Colonic mucosa (tissue), 4 donors: ENCODE measurements around the gene OR5M3. TPM values are rescaled to one million over a fixed set of nuclear protein-coding genes. Genes with fewer than 3 reads are reported as not detected.
A peak's percentile ranks its signal among the peaks of the same experiment; 100 is the strongest.

Experiments
- DNase-seq: peaks from one replicate; pipeline ENCODE4 v3.0.0-alpha.2; 2020
- H3K27ac ChIP-seq: fragments of 200-600 bp; one replicate; pipeline ENCODE4 v1.8.0; 2021
- H3K27me3 ChIP-seq: fragments of 200-600 bp; one replicate; pipeline ENCODE4 v1.8.0; 2021
- H3K36me3 ChIP-seq: fragments of 200-600 bp; one replicate; pipeline ENCODE4 v1.8.0; 2021
- H3K4me1 ChIP-seq: fragments of 200-600 bp; one replicate; pipeline ENCODE4 v1.8.0; 2021; ENCODE audit warnings: mild to moderate bottlenecking
- H3K4me3 ChIP-seq: fragments of 200-600 bp; one replicate; pipeline ENCODE4 v1.8.0; 2021
- H3K9ac ChIP-seq, 2 donors: one replicate each; pipeline ENCODE4 v1.7.0; 2013; ENCODE audit warnings: control low read depth in 2 of 2, low read depth in 2 of 2, low read length in 2 of 2
- H3K9me3 ChIP-seq: fragments of 200-600 bp; one replicate; pipeline ENCODE4 v1.8.0; 2021
- intact Hi-C: fragments of 100-400 bp; cut with DNase I; formaldehyde crosslinking; loops from one replicate; pipeline ENCODE4 v1.14.1; 2022
- total RNA-seq, 2 donors: library from RNA; stranded (reverse); fragmentation: NEBNext Ultra II Directional in 1 of 2; extraction: Animal tissue kit (Norgen Biotek cat#: 25700) in 1 of 2; gene quantifications; one replicate each; pipeline ENCODE4 v1.2.1, GENCODE V29; 2021
- TF ChIP-seq, protein P1 (sequence below): fragments of 200-600 bp; IDR thresholded peaks from one replicate; pipeline ENCODE4 v1.8.0; 2022; ENCODE audit warnings: antibody characterized with exemption, mild to moderate bottlenecking
- donor health status: healthy.
- donor health status: DM: no; HTN: no; CAD: no.
- donor health status: DM: no; HTN: no; CAD: no.

The OR5M3 gene
- total RNA-seq = not detected

DNA sequence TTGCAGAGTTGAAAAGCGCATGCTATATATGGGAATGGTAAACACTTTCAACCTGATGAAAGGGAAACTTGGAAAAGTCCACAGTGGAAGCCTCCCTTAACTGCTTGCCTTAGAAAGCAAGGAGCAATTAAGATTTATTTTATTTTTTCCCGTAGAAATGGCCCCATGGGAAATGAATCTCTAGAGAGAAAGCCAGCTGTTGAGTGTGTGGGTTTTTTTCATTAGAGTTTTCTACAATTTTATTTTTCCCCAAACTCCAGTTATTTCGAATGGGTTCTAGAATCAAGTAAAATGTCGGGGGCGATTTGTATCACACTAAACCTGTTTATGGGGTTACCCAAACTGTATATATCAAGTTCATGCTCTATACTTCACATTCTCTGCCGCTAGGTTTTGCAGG lies at the start of gene OR5M3:
Gene OR5M3, minus strand, starts transcription at position 101 of the 400 bp plus-strand sequence. CDS start 2,855 bp downstream, outside the sequence.
- Histone ChIP-seq H3K9ac (no peak within 1 kb of the TSS), H3K27ac (no peak within 1 kb of the TSS), H3K9me3 (no peaks in the 10 kb centered on the region), H3K36me3 (no peaks in the 10 kb centered on the region), H3K27me3 (no peaks in the 10 kb centered on the region), H3K4me3 (no peak within 1 kb of the TSS), H3K4me1 (no peaks in the 10 kb centered on the region)
- TF ChIP-seq, protein P1, sequence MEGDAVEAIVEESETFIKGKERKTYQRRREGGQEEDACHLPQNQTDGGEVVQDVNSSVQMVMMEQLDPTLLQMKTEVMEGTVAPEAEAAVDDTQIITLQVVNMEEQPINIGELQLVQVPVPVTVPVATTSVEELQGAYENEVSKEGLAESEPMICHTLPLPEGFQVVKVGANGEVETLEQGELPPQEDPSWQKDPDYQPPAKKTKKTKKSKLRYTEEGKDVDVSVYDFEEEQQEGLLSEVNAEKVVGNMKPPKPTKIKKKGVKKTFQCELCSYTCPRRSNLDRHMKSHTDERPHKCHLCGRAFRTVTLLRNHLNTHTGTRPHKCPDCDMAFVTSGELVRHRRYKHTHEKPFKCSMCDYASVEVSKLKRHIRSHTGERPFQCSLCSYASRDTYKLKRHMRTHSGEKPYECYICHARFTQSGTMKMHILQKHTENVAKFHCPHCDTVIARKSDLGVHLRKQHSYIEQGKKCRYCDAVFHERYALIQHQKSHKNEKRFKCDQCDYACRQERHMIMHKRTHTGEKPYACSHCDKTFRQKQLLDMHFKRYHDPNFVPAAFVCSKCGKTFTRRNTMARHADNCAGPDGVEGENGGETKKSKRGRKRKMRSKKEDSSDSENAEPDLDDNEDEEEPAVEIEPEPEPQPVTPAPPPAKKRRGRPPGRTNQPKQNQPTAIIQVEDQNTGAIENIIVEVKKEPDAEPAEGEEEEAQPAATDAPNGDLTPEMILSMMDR = no peak
- DNase-seq = no peak
- intact Hi-C loops = no loop called here

DNA sequence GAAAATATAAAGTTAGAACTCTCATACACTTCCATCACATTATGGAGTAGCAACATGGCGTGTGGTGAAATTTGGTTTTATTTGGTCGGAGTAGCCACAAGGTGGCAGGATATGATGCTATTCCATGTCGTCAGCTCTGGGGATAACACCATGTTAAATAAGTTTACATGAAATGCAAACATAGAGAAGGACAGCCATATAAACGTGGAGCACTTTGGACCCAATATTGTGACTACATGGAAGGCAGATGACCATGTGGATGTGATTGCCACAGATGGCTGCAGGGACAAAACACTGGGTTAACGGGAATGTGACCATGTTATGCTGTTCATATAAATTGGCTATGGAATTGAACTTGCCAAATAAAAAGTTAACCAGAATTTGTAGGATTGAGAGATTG lies 48.9 kb upstream of the OR5M3 start:
- Histone ChIP-seq H3K9ac (no peak overlapping the region), H3K4me3 (no peak overlapping the region), H3K36me3 (no peaks in the 10 kb centered on the region), H3K9me3 (no peaks in the 10 kb centered on the region), H3K4me1 (no peaks in the 10 kb centered on the region), H3K27me3 (no peaks in the 10 kb centered on the region), H3K27ac (no peak overlapping the region)
- TF ChIP-seq, protein P1 = peak; percentile 14
- DNase-seq = no peak
- intact Hi-C loops = loop anchor here (5.0 kb wide), 1 partner anchor 260 kb away; no protein-coding TSS in a partner anchor

DNA sequence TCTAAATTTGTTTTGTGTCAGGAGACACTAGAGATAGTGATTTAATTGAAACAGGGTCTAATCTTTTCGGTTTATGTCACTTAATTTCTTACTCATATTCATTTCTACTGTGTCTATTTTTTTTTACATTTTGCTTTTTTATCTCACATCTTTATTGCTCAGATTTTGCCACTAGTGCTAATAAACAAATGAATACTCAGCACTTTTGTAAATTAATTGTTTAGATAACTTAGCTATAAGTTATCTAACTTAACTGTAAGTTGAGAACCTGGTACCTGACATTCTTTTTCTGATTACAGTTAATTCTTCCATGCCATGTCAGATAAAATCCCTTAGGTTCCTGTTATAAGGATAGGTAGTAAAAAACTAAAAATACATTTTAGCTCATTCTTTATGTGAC lies 40.1 kb upstream of the OR5M3 start:
- Histone ChIP-seq H3K4me1 (no peaks in the 10 kb centered on the region), H3K9me3 (no peaks in the 10 kb centered on the region), H3K27ac (no peak overlapping the region), H3K27me3 (no peaks in the 10 kb centered on the region), H3K4me3 (no peak overlapping the region), H3K36me3 (no peaks in the 10 kb centered on the region), H3K9ac (no peak overlapping the region)
- DNase-seq = no peak
- intact Hi-C loops = loop anchor here (10.0 kb wide), 1 partner anchor 568 kb away; no protein-coding TSS in a partner anchor
- TF ChIP-seq, protein P1 = no peak

DNA sequence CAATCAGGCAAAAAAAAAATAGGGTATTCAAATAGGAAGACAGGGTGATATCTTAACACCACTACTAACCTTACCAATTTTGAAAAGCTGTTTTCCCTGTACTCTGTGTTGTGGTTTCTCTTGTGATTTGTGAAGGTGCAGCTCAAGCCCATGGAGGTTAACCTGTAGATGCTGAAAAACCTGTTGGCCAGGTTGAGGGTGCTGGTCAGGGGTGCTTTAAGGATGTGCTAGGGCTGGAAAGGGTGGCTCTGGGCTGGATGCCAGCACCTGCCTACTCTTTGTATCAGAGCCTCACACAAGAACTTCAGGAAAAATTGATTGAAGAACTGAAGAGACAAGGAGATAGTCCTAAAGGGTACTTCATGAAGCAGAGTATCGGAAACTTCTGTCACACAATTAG lies 36.3 kb upstream of the OR5M3 start:
- H3K4me3 ChIP-seq = no peak overlapping the region
- intact Hi-C loops = no loop called here
- H3K9ac ChIP-seq = no peak overlapping the region
- DNase-seq = peak; percentile 38
- H3K27ac ChIP-seq = no peak overlapping the region
- no peaks in the 10 kb centered on the region for H3K9me3 ChIP-seq
- TF ChIP-seq, protein P1 = no peak
- no peaks in the 10 kb centered on the region for H3K27me3 ChIP-seq
- no peaks in the 10 kb centered on the region for H3K36me3 ChIP-seq
- H3K4me1 ChIP-seq = no peaks in the 10 kb centered on the region

DNA sequence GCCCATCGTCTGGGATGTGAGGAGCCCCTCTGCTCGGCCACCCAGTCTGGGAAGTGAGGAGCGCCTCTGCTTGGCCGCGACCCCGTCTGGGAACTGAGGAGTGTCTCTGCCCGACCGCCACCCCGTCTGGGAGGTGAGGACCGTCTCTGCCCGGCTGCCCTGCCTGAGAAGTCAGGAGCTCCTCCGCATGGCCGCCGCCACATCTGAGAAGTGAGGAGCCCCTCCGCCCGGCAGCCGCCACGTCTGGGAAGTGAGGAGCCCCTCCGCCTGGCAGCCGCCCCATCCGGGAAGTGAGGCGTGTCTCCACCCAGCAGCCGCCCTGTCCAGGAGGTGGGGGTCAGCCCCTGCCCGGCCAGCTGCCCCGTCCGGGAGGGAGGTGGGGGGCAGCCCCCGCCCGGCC lies 23.9 kb upstream of the OR5M3 start:
- Histone ChIP-seq H3K27ac (no peak overlapping the region), H3K27me3 (no peaks in the 10 kb centered on the region), H3K9ac (no peak overlapping the region), H3K4me3 (no peak overlapping the region), H3K9me3 (no peaks in the 10 kb centered on the region), H3K4me1 (no peaks in the 10 kb centered on the region), H3K36me3 (no peaks in the 10 kb centered on the region)
- DNase-seq = no peak
- TF ChIP-seq, protein P1 = no peak
- intact Hi-C loops = no loop called here
